ENCODE measurements around the gene PODNL1.
"Not testable (repeated sequence)": the region's sequence is repeated elsewhere in the genome, so short reads cannot be mapped to it uniquely, and the experiment has no call there.

Gene PODNL1

GRCh38 chr19:13929956-13930355 is 8.3 kb downstream of the PODNL1 start:
- ChIA-PET CTCF (no interaction called here), POLR2A (ENCODE audit: low non-redundant PET) (no interaction called here)
- no peak for DNase-seq (ENCODE audit: low spot score)
- TF ChIP-seq, protein P1, sequence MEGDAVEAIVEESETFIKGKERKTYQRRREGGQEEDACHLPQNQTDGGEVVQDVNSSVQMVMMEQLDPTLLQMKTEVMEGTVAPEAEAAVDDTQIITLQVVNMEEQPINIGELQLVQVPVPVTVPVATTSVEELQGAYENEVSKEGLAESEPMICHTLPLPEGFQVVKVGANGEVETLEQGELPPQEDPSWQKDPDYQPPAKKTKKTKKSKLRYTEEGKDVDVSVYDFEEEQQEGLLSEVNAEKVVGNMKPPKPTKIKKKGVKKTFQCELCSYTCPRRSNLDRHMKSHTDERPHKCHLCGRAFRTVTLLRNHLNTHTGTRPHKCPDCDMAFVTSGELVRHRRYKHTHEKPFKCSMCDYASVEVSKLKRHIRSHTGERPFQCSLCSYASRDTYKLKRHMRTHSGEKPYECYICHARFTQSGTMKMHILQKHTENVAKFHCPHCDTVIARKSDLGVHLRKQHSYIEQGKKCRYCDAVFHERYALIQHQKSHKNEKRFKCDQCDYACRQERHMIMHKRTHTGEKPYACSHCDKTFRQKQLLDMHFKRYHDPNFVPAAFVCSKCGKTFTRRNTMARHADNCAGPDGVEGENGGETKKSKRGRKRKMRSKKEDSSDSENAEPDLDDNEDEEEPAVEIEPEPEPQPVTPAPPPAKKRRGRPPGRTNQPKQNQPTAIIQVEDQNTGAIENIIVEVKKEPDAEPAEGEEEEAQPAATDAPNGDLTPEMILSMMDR (conservative IDR thresholded peaks at IDR 0.05; ENCODE audit: low read depth): no peak
- H3K27ac ChIP-seq: peak overlapping the region; percentile 64

- ChIA-PET POLR2A (ENCODE audit: low non-redundant PET) (no interaction called here), CTCF (no interaction called here)
- no peak for DNase-seq (ENCODE audit: low spot score)
- TF ChIP-seq, protein P1 (conservative IDR thresholded peaks at IDR 0.05; ENCODE audit: low read depth): no peak
- H3K27ac ChIP-seq: peak overlapping the region; percentile 40
Measured at GRCh38 chr19:13929340-13929739, 8.9 kb downstream of the PODNL1 start.

GRCh38 chr19:13926715-13927114 is 11.5 kb downstream of the PODNL1 start:
- POLR2A ChIA-PET (ENCODE audit: low non-redundant PET): no interaction called here
- peak overlapping the region; percentile 40 for H3K27ac ChIP-seq
- TF ChIP-seq, protein P1 (conservative IDR thresholded peaks at IDR 0.05; ENCODE audit: low read depth): no peak
- CTCF ChIA-PET: no interaction called here
- DNase-seq (ENCODE audit: low spot score): no peak

DNA sequence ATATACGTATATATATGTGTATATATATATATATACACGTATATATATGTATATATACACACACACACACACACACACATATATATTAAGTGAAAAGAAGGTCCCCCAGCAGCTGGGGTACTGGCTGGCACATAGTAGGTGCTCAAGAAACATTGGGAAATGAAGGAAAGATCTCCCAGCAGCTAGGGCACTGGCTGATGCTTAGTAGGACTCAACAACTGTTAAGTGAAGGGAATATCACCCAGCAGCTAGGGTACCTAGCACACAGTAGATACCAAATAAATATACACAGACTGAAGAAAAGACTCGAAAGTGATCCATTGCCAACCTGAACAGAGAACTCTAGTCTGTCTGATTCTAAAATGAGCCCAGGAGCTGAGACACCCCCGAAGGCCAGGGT is 12.2 kb downstream of the PODNL1 start:
- no peak for DNase-seq (ENCODE audit: low spot score)
- peak overlapping the region; percentile 40; the same call in 1 of the 2 replicates for H3K27ac ChIP-seq
- TF ChIP-seq, protein P1 (conservative IDR thresholded peaks at IDR 0.05; ENCODE audit: low read depth): no peak
- ChIA-PET POLR2A (ENCODE audit: low non-redundant PET) (no interaction called here), CTCF (interaction anchor here (0.6 kb wide), 1 partner anchor 19 kb away, joined by 3 read pairs; no protein-coding TSS in a partner anchor)

DNA sequence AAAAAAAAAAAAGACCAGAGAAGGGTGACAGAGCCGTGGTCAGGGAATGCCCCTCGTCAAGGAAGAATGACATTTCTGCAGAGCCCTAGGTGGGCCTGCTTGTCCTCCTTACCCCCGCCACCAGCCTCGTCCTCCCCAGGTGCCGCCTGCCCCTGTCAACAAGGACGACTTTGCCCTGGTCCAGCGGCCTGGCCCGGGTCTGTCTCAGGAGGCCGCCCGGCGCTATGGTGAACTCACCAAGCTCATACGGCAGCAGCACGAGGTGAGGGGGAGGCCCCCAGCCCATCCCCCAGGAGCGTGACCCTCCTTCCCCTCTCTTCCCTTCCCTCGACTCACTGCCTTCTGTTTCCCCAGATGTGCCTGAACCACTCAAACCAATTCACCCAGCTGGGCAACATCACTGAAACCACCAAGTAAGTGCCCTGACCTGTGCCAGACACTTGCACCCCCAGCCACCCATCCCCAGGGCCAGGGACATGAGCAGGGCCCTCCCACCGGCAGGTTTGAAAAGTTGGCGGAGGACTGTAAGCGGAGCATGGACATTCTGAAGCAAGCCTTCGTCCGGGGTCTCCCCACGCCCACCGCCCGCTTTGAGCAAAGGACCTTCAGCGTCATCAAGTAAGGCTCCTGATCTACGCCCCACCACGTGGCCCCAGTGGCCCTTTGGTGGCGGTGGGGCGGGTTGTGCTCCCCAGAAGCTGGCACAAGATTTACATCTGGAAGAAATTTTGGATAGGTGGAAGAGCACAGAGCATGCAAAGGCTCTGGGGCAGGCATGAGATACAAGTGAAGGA is 14.8 kb downstream of the PODNL1 start:
- no peak for DNase-seq (ENCODE audit: low spot score)
- H3K27ac ChIP-seq: peak overlapping the region; percentile 17; the same call in 1 of the 2 replicates
- CTCF ChIA-PET: interaction anchor here (0.6 kb wide), 1 partner anchor 150 kb away, joined by 3 read pairs; no protein-coding TSS in a partner anchor
- TF ChIP-seq, protein P1 (conservative IDR thresholded peaks at IDR 0.05; ENCODE audit: low read depth): no peak
- POLR2A ChIA-PET (ENCODE audit: low non-redundant PET): interaction anchor here (0.7 kb wide), 1 partner anchor 27 kb away, joined by 8 read pairs; no protein-coding TSS in a partner anchor

DNA sequence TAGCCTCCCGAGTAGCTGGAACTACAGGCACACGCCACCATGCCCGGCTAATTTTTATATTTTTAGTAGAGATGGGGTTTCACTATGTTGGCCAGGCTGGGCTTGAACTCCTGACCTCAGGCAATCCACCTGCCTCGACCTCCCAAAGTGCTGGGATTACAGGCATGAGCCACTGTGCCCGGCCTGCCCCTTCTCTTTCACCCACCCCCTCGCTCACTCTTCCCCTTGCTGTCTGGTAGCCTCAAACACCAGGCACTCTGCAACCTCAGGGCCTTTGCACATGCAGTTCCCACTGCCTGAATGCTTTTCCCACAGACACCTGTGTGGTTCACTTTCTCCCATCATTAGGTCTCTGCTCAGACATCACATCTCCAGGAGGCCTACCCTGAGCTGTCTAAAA is 16.1 kb downstream of the PODNL1 start:
- CTCF ChIA-PET; H3K27ac ChIP-seq; POLR2A ChIA-PET (ENCODE audit: low non-redundant PET); DNase-seq (ENCODE audit: low spot score): not testable (repeated sequence)

Data from RWPE1 (cell line).